NCI-H1417 (cell line): Measurements from ENCODE around the gene DAP.
"Not testable (repeated sequence)": the region's sequence is repeated elsewhere in the genome, so short reads cannot be mapped to it uniquely, and the experiment has no call there.

Experiments used
- DNase-seq, 3 experiments: peaks; one replicate each; lab custom pipeline; 2025; lab: John Stamatoyannopoulos, UW

The DAP gene

DNA sequence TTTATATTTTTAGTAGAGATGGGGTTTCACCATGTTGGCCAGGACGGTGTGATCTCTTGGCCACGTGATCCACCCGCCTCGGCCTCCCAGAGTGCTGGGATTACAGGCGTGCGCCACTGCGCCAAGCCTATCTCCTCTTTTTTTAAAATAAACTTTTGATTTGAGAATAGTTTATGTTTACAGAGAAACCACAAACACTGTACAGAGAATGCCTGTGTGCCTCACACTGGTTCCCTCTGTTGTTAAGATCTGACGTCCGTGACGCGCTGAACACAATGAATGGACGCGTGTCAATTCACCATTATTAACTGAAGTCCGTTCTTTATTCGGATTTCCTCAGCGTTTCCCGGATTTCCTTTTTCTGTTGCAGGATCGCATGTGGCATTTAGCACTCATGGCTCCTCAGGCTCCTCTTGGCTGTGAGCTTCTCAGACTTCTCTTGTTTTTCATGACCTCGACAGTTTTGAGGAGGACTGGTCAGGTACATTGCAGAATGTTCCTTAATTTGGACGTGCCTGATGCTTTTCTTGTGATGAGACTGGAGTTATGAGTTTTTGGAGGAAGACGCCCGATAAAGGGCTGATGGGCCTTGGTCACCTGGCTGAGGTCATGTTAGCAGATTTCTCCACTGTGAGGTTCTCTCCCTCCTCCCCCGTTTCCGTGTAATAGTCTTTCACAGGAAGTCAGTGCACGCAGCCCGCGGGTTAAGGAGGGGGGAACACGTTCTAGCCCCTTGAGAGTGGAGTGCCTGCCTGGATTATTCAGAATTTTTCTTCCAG is 127.6 kb downstream of the DAP start:
- DNase-seq = no peak

DNA sequence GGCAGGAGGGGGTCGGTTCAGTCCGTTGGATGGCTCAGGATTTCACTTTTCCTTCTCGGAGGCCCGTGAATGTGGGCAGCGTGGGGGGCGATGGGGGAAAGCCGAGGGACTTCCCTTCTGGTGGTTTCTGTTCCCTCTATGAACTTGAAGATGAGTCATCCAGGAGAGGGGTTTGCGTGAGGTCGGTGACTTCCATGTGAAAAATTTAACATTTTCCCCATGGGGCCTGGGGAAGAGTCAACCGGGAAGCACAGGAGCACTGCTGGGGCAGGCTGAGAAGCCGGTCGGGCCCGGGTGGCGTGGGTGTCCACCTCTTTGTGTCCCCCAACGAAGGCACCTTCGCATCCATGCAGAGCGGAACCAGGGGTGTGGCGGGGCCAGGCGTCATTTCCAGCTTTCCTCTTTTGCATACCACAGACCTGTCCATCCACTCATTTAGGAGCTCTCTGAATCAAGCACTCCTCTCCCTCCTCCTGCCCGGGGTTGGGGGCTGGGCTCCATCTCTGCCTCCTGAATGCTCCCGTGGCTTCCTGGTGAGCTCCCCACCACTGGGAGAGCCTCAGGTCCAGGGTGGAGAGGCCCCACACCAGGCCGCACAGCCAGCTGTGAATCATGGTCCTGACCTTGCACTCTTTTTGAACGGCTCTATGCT is 128.8 kb downstream of the DAP start:
- DNase-seq = no peak

DNA sequence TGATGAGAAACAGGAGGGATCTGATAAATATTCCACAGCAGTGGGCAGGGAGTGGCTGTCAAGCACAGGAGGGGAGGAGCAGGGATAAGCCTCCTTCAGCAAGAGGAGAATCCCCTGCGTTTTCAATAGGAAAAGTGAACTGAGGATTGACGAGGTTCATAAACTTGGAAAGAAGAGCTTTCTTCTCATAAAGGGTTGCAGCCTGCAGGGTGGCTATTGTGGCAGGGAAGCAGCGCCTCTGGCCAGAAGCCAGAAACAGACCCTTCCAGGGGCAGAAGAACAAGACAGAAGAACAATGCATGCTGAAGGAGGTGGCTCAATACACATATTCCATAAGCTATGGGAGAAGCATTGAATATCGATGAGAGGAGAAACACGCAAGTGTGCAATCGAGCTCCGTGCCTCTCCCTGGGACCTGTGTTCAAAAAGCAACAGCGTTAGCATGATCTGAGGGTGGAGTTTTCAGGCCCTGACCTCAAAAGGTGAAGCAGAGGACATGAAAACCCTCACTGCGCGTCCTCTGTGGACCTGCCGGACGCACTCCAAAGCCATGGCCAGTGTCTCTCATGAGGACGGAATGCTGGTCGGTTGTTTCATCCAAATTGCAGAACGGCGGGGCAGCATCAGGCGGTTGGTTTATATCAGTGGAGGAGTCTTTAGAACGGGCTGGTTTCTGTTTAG is 129.6 kb downstream of the DAP start:
- no peak for DNase-seq

DNA sequence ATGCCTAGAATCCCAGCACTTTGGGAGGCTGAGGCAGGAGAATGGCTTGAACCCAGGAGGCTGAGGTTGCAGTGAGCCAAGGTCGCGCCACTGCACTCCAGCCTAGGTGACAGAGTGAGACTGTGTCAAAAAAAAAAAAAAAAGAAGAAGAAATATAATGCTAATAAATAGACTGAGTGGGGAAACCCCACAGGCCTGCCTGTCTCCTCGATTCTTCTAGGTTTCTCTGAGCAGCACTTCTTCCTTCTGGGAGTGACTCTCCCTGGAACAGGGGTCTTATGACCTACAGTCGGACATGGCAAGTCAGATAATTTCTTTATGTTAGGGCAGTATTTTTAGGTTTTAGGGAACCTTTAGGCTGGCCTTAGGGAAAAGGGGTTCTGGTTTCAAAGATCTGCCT is 130.3 kb downstream of the DAP start:
- not testable (repeated sequence) for DNase-seq

DNA sequence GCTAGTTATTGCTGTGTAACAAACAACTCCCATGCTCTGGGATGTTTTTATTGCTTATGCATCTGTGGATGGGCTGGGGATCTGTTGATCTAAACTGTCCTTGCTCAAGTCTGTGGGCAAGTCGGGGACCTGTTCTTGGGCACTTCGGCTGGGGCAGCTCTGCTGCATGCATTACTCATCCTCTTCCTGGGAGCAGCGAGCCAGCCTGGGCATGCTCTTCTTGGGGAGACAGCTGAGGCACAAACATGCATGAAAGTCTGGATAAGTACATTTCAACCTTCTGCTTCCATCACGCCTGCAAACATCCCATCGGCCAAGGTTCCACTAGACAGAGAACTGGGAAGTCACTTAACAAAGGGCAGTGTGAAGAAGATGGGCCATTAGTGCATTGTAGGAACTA is 130.9 kb downstream of the DAP start:
- no peak for DNase-seq

DNA sequence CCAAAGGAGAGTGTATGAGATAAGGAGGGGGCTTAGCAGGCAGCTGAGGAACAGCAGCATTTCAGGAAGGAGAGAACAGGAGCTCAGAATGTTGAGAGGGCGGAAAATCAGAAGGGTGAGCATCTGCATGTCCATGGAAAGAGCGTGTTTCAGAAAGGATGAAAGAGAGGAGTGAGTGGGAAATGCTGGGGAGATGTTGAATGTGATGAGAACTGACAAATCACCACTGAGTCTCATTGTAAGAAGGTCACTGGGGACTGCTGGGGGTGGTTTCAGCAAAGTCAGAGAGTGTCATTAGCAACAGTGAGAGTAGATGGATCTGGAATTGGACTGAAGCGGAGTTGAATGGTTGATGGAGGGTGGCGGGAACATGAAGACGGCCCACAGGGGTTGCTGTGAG is 131.4 kb downstream of the DAP start:
- DNase-seq = no peak
